A549 (cell line): ENCODE measurements around the gene UBN2. TPM values are rescaled to one million over a fixed set of nuclear protein-coding genes. Genes with fewer than 3 reads are reported as not detected.
"Not testable (repeated sequence)": the region's sequence is repeated elsewhere in the genome, so short reads cannot be mapped to it uniquely, and the experiment has no call there.

Experiments used
- ATAC-seq, 2 experiments: fragments of 200-7000 bp in 1 of 2; fragments of >200 bp in 1 of 2; cut with Nextera tagmentation in 1 of 2; cut with Tn5 transposase in 1 of 2; 3 replicates each; pipeline versions ENCODE4 v1.8.0 to v1.9.1; 2018 to 2020; ENCODE audit warnings: mild to moderate bottlenecking in 1 of 2, moderate library complexity in 1 of 2
- CTCF ChIA-PET: fragments of 300-600 bp; sonication (Branson Sonifier 250); formaldehyde crosslinking; extraction: SDS; loops from one replicate; lab custom pipeline; 2021; ENCODE audit warnings: antibody characterized with exemption, inconsistent platforms; lab: Yijun Ruan, JAX
- POLR2A ChIA-PET: fragments of 350-600 bp; formaldehyde crosslinking; extraction: SDS; loops from one replicate; lab custom pipeline; 2021; ENCODE audit warnings: antibody characterized with exemption, inconsistent platforms; lab: Yijun Ruan, JAX
- DNase-seq, 2 experiments: peaks; one replicate each; pipeline versions ENCODE4 v3.0.0 to v3.0.0-alpha.2; 2011 to 2016; ENCODE audit warnings: low read depth in 1 of 2, low spot score in 1 of 2
- FAIRE-seq: peaks from 2 replicates; lab custom pipeline; 2011; peaks lifted over from hg19 to GRCh38; lab: Jason Lieb, UNC
- H3K27ac ChIP-seq, 2 experiments: fragments of >200 bp; sonication (Bioruptor Twin); formaldehyde crosslinking; 3 replicates each; pipeline ENCODE4 v1.5.1; 2016 to 2017
- H3K4me1 ChIP-seq: fragments of >200 bp; sonication (Bioruptor Twin); formaldehyde crosslinking; 3 replicates; pipeline ENCODE4 v1.6.1; 2016
- H3K4me2 ChIP-seq: fragments of >200 bp; sonication (Bioruptor Twin); formaldehyde crosslinking; 3 replicates; pipeline ENCODE4 v1.6.1; 2016
- H3K4me3 ChIP-seq: fragments of >200 bp; sonication (Bioruptor Twin); formaldehyde crosslinking; 3 replicates; pipeline ENCODE4 v1.5.1; 2016
- H3K9me3 ChIP-seq: fragments of >200 bp; sonication (Bioruptor Twin); formaldehyde crosslinking; 3 replicates; pipeline ENCODE4 v1.6.1; 2016
- BHLHE40 ChIP-seq: IDR thresholded peaks from 2 replicates; pipeline ENCODE4 v1.6.1; 2012; ENCODE audit warnings: low read depth, low read length, inconsistent platforms
- CBX2 ChIP-seq: fragments of 200-600 bp; sonication (generic); IDR thresholded peaks from 2 replicates; pipeline ENCODE4 v1.6.1; 2016; ENCODE audit warnings: low read depth, mild to moderate bottlenecking, borderline replicate concordance
- CEBPB ChIP-seq, 2 experiments: fragments of >200 bp in 1 of 2; sonication (Bioruptor Twin) in 1 of 2; formaldehyde crosslinking in 1 of 2; IDR thresholded peaks; 2 replicates each; pipeline ENCODE4 v1.6.1; 2012 to 2016
- CHD2 ChIP-seq: fragments of 150-350 bp; IDR thresholded peaks from 2 replicates; pipeline ENCODE4 v1.6.1; 2014; ENCODE audit warnings: low read length; ENCODE audit not compliant: partially characterized antibody
- CHD4 ChIP-seq: fragments of 200-600 bp; sonication (generic); IDR thresholded peaks from 2 replicates; pipeline ENCODE4 v1.6.1; 2016; ENCODE audit warnings: antibody characterized with exemption, mild to moderate bottlenecking, borderline replicate concordance
- EHF ChIP-seq: fragments of 250-450 bp; sonication (Bioruptor Pico); IDR thresholded peaks from 2 replicates; pipeline ENCODE4 v1.5.0; 2020; ENCODE audit warnings: mild to moderate bottlenecking
- EHMT2 ChIP-seq: fragments of 200-600 bp; sonication (generic); IDR thresholded peaks from 2 replicates; pipeline ENCODE4 v1.6.1; 2016; ENCODE audit warnings: antibody characterized with exemption, low read depth, mild to moderate bottlenecking, moderate library complexity
- EP300 ChIP-seq, 2 experiments: fragments of >200 bp; sonication (Bioruptor Twin); formaldehyde crosslinking; IDR thresholded peaks; 2 replicates in 1 of 2; 3 replicates in 1 of 2; pipeline ENCODE4 v1.6.1; 2016 to 2017
- FOSL2 ChIP-seq, 2 experiments: fragments of 450-650 bp in 1 of 2; fragments of >200 bp in 1 of 2; sonication (Bioruptor Twin) in 1 of 2; formaldehyde crosslinking; IDR thresholded peaks; 2 replicates each; pipeline versions ENCODE4 v1.5.0 to v1.6.1; 2016 to 2020; ENCODE audit warnings: mild to moderate bottlenecking in 1 of 2, moderate library complexity in 1 of 2
- FOXS1 ChIP-seq: fragments of 250-450 bp; sonication (Bioruptor Pico); IDR thresholded peaks from 2 replicates; pipeline ENCODE4 v1.5.0; 2020; ENCODE audit warnings: mild to moderate bottlenecking, moderate library complexity
- HDAC2 ChIP-seq: fragments of 200-600 bp; sonication (generic); IDR thresholded peaks from 2 replicates; pipeline ENCODE4 v1.6.1; 2016
- JUN ChIP-seq, 2 experiments: fragments of >200 bp; sonication (Bioruptor Twin); formaldehyde crosslinking; IDR thresholded peaks; 2 replicates in 1 of 2; 3 replicates in 1 of 2; pipeline ENCODE4 v1.6.1; 2016 to 2017
- JUNB ChIP-seq: fragments of >200 bp; sonication (Bioruptor Twin); formaldehyde crosslinking; IDR thresholded peaks from 2 replicates; pipeline ENCODE4 v1.6.1; 2016
- KDM1A ChIP-seq: fragments of 200-600 bp; sonication (generic); IDR thresholded peaks from 2 replicates; pipeline ENCODE4 v1.6.1; 2016; ENCODE audit warnings: low read depth, mild to moderate bottlenecking
- KDM5A ChIP-seq: fragments of 200-600 bp; sonication (generic); IDR thresholded peaks from 2 replicates; pipeline ENCODE4 v1.6.1; 2016; ENCODE audit warnings: antibody characterized with exemption, mild to moderate bottlenecking
- MAFK ChIP-seq: fragments of 450-650 bp; IDR thresholded peaks from 2 replicates; pipeline ENCODE4 v1.6.1; 2014; ENCODE audit not compliant: partially characterized antibody
- MYC ChIP-seq: IDR thresholded peaks from 2 replicates; pipeline ENCODE4 v1.6.1; 2012; ENCODE audit warnings: mild to moderate bottlenecking, inconsistent platforms, low read length, improper control_type of control experiment, borderline replicate concordance
- RCOR1 ChIP-seq: fragments of 150-350 bp; IDR thresholded peaks from 2 replicates; pipeline ENCODE4 v1.6.1; 2014; ENCODE audit warnings: antibody characterized with exemption, low read length, low read depth
- REST ChIP-seq: fragments of 200-600 bp; sonication (generic); IDR thresholded peaks from 2 replicates; pipeline ENCODE4 v1.6.1; 2016; ENCODE audit warnings: antibody characterized with exemption, mild to moderate bottlenecking, moderate library complexity
- RFX5 ChIP-seq: fragments of 450-650 bp; IDR thresholded peaks from 2 replicates; pipeline ENCODE4 v1.7.1; 2014; ENCODE audit warnings: antibody characterized with exemption, mild to moderate bottlenecking, moderate library complexity
- ZSCAN20 ChIP-seq: fragments of 250-450 bp; sonication (Bioruptor Pico); IDR thresholded peaks from 2 replicates; pipeline ENCODE4 v1.8.0; 2022; ENCODE audit warnings: mild to moderate bottlenecking, moderate library complexity
- WGBS: methylation state at CpG from one replicate; pipeline ENCODE4 v1.1.6; 2017; ENCODE audit errors: missing lambda C conversion rate; 5-methylcytosine and 5-hydroxymethylcytosine counted together
- polyA plus RNA-seq, 4 experiments: library from polyadenylated mRNA; depleted of rRNA in 3 of 4; stranded (reverse); fragments of >200 nt; fragmentation: RNase III in 1 of 4; extraction: RNeasy Plus Mini Kit Qiagen cat#74134 plus additional on column Dnase treatment in 1 of 4; gene quantifications; 2 replicates in 3 of 4; 3 replicates in 1 of 4; pipeline ENCODE4 v1.2.3, GENCODE V29; 2011 to 2017

UBN2 gene
- polyA plus RNA-seq, 2 of the 4 experiments (the other 2 are of a cell fraction) = 2.1 to 5.7 TPM

GRCh38 chr7:139328375-139328774, 97.3 kb downstream of the UBN2 start (continued):
- no peak for TF ChIP-seq EHF (CRISPR knock-in tag)
- no peak for TF ChIP-seq EP300 (IDR thresholded peaks at IDR 0.05)
- no peak for TF ChIP-seq RCOR1

- DNase-seq = no peak
- POLR2A ChIA-PET = interaction anchor here (1.7 kb wide), 1 partner anchor 11 kb away, joined by 4 read pairs; no protein-coding TSS in a partner anchor
- no peak for ATAC-seq
- CTCF ChIA-PET = interaction anchor here (4.1 kb wide), 1 partner anchor 10 kb away, joined by 24 read pairs; no protein-coding TSS in a partner anchor
- TF ChIP-seq RFX5 (no peak), MAFK (peak; percentile 92), KDM5A (no peak)
- Histone ChIP-seq H3K27ac (no peak overlapping the region; a peak in 1 of 6 replicates), H3K9me3 (no peaks in the 10 kb centered on the region), H3K4me2 (no peak overlapping the region), H3K4me1 (peaks cover 7% of the 10 kb centered on the region; the same call in 1 of the 3 replicates), H3K4me3 (no peak overlapping the region)
- 47% methylated on average over 2 of the region's 2 CpGs for WGBS
- no peak for FAIRE-seq
Observed at GRCh38 chr7:139329119-139329518, 98.1 kb downstream of the UBN2 start.

GRCh38 chr7:139330333-139331030, 99.4 kb downstream of the UBN2 start:
- CTCF ChIA-PET = interaction anchor here (0.9 to 4.1 kb wide), 2 partner anchors 8 to 671 kb away, joined by 3 to 24 read pairs; no protein-coding TSS in a partner anchor
- H3K27ac ChIP-seq = no peak overlapping the region
- no peak overlapping the region for H3K4me3 ChIP-seq
- 55% methylated on average over 3 of the region's 3 CpGs for WGBS
- no peaks in the 10 kb centered on the region for H3K9me3 ChIP-seq
- peaks cover 7% of the 10 kb centered on the region; the same call in 1 of the 3 replicates for H3K4me1 ChIP-seq
- H3K4me2 ChIP-seq = no peak overlapping the region
- ATAC-seq (no peak), FAIRE-seq (no peak), DNase-seq (no peak)
- TF ChIP-seq MAFK (no peak), JUN (IDR thresholded peaks at IDR 0.05) (no peak), ZSCAN20 (no peak), KDM1A (no peak), JUNB (no peak), CHD2 (no peak), CEBPB (IDR thresholded peaks at IDR 0.05) (no peak), FOXS1 (CRISPR knock-in tag) (no peak), EHMT2 (no peak), BHLHE40 (no peak), CHD4 (no peak), FOSL2 (IDR thresholded peaks at IDR 0.05) (no peak), FOSL2 (CRISPR knock-in tag; IDR thresholded peaks at IDR 0.05) (no peak)
- POLR2A ChIA-PET = interaction anchor here (1.7 kb wide), 1 partner anchor 10 kb away, joined by 4 read pairs; no protein-coding TSS in a partner anchor

GRCh38 chr7:139332697-139333359, 101.8 kb downstream of the UBN2 start:
- TF ChIP-seq REST (no peak), HDAC2 (no peak), CHD4 (no peak), MYC (no peak), CBX2 (no peak)
- WGBS = 81% methylated on average over 5 of the region's 5 CpGs
- Histone ChIP-seq H3K9me3 (no peaks in the 10 kb centered on the region), H3K4me3 (no peak overlapping the region), H3K4me2 (no peak overlapping the region), H3K4me1 (peaks cover 7% of the 10 kb centered on the region; the same call in 1 of the 3 replicates), H3K27ac (no peak overlapping the region)
- CTCF ChIA-PET = interaction anchor here (0.6 to 1.2 kb wide), 4 partner anchors 22 to 127 kb away, joined by 3 to 4 read pairs (median 3); no protein-coding TSS in a partner anchor
- POLR2A ChIA-PET = no interaction called here
- FAIRE-seq = no peak
- DNase-seq = no peak
- ATAC-seq = peak in 1 of 2 experiments; percentile 19; a peak in 2 of 6 replicates

- POLR2A ChIA-PET, H3K4me1 ChIP-seq, ATAC-seq, H3K9me3 ChIP-seq, DNase-seq, H3K27ac ChIP-seq, H3K4me2 ChIP-seq, H3K4me3 ChIP-seq, FAIRE-seq: not testable (repeated sequence)
- 81% methylated on average over 13 of the region's 13 CpGs for WGBS
- CTCF ChIA-PET = interaction anchor here (0.6 to 1.2 kb wide), 3 partner anchors 21 to 128 kb away, joined by 3 to 4 read pairs (median 3); no protein-coding TSS in a partner anchor
Observed at GRCh38 chr7:139333443-139333842, 102.4 kb downstream of the UBN2 start.
